Measurements from ENCODE around the gene ATXN7L3.
A peak's percentile ranks its signal among the peaks of the same experiment; 100 is the strongest.
"Not testable (repeated sequence)": the region's sequence is repeated elsewhere in the genome, so short reads cannot be mapped to it uniquely, and the experiment has no call there.

Gene ATXN7L3

DNA sequence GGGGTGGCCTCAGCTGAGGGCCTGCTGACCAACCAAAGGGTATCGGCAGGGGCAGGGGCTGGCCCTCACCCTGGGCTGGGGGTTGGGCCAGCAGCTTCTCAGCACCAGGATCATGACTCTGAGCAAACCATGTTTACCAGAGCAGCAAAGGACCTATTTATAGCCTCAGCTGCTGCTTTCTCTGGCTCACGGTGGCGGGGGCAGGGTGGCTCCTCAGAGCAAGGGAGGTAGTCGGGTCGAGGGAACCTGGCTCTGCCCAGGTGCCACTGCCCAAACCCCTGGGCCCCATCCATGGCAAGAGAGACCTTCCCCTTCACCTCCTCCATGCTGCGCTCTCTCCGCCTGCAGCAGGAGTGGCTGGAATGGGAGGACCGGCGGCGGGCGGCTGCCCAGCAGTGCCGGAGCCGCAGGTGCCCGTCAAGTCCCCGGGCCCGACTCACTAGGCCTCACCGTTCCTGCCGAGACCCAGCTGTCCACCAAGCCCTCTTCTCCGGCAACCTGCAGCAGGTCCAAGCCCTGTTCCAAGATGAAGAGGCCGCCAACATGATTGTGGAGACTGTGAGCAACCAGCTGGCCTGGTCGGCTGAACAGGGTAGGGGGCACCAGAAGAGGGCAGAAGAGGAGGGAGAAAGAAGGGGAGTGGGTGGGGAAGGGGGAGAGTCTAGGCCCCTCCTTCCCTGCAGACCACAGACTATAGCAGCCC is 29.0 kb downstream of the ATXN7L3 start, which contains the start of gene ASB16:
TSS of gene ASB16 (plus strand) at position 206 of the 703 bp plus-strand sequence. CDS start at position 292, 86 bp downstream.
- no peak for DNase-seq

DNA sequence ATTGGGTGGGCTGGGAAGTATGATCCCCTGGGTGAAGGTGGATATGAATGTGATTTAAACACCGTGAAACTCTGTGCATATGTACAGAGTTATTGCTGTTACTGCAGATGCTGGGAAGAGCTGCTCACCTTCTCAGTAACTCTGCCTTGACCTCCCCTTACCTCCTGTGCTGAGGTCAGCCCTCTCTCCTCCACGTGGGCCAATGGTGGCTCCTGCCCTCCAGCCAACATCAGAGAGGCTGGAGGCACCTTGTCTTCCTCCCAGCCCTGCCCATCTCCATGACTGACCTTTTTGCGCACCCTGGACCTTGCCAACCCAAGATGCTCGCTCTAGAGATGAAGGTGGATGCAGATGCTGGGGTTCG is 29.6 kb downstream of the ATXN7L3 start:
- no peak for DNase-seq

- no peak for DNase-seq
Observed at GRCh38 chr17:44167181-44167861, 32.4 kb downstream of the ATXN7L3 start.

DNA sequence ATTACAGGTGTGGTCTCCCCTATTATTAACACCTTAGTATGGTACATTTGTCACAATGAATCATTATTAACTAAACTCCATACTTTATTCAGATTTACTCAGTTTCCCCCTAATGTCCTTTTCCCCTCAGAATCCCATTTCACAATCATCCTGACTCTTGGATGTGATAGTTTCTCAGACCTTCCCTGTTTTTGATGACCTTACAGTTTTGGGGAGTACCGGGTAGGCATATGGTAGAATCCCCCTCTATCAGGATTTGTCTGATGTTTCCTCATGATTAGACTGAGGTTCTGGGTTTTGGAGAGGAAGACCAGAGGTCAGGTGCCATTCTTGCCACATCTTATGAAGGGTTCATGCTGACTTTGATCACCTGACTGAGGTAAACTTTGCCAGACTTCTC is 35.2 kb downstream of the ATXN7L3 start:
- DNase-seq, result no peak

GRCh38 chr17:44159519-44160210 is 40.0 kb downstream of the ATXN7L3 start:
- DNase-seq, result peak in 1 of 4 experiments; percentile 3

- DNase-seq, result no peak
Observed at GRCh38 chr17:44155488-44155887, 44.2 kb downstream of the ATXN7L3 start.

GRCh38 chr17:44152875-44153274 is 46.8 kb downstream of the ATXN7L3 start:
- DNase-seq, result no peak

GRCh38 chr17:44149750-44150329 is 49.8 kb downstream of the ATXN7L3 start:
- DNase-seq, result no peak

DNA sequence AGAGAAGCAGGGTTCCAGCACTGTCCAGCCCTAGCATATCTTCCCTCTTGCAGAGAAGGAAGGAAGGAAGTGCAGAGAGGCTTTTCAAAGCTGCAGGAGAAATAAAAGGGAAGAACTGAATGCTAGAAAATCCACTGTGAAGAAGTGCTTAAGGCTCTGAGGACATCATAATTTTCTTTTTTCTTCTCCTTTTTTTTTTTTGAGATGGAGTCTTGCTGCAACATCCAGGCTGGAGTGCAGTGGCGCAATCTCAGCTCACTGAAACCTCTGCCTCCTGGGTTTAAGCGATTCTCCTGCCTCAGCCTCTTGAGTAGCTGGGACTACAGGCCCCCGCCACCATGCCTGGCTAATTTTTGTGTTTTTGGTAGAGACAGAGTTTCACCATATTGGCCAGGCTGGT is 50.6 kb downstream of the ATXN7L3 start:
- DNase-seq, result not testable (repeated sequence)

DNA sequence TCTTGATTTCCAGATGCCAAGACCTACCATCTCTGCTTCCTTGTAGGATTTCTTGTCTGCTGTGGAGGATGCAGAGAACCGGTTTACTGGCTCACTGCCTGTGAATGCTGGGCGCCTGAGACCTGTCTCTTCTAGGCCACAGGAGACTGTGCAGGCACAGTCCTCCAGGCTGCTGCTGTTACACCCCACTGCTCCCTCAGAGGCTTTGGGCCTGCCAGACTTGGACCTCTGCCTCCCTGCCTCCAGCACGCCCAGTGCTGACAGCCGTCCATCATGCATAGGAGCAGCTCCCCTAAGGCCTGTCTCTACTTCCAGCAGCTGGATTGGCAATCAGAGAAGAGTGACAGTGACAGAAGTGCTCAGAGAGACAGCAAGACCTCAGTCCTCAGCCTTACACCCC is 51.9 kb downstream of the ATXN7L3 start:
- DNase-seq, result no peak

GRCh38 chr17:44146375-44147346 is 53.0 kb downstream of the ATXN7L3 start:
- no peak for DNase-seq

- DNase-seq, result no peak
Observed at GRCh38 chr17:44144966-44145739, 54.5 kb downstream of the ATXN7L3 start.

DNA sequence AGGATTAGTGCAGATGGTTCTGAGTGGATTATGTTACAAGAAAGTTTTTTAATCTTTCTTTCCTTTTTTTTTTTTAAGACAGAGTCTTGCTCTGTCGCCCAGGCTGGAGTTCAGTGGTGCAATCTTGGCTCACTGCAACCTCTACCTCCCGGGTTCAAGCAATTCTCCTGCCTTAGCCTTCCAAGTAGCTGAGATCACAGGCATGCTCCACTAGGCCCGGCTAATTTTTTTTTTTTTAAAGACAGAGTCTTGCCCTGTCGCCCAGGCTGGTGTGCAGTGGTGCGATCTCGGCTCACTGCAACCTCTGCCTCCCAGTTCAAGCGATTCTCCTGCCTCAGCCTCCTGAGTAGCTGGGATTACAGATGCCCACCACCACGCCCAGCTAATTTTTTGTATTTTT is 55.8 kb downstream of the ATXN7L3 start:
- not testable (repeated sequence) for DNase-seq
